ENCODE results near the gene ASB4.
"Not testable (repeated sequence)": the region's sequence is repeated elsewhere in the genome, so short reads cannot be mapped to it uniquely, and the experiment has no call there.

The ASB4 gene

DNA sequence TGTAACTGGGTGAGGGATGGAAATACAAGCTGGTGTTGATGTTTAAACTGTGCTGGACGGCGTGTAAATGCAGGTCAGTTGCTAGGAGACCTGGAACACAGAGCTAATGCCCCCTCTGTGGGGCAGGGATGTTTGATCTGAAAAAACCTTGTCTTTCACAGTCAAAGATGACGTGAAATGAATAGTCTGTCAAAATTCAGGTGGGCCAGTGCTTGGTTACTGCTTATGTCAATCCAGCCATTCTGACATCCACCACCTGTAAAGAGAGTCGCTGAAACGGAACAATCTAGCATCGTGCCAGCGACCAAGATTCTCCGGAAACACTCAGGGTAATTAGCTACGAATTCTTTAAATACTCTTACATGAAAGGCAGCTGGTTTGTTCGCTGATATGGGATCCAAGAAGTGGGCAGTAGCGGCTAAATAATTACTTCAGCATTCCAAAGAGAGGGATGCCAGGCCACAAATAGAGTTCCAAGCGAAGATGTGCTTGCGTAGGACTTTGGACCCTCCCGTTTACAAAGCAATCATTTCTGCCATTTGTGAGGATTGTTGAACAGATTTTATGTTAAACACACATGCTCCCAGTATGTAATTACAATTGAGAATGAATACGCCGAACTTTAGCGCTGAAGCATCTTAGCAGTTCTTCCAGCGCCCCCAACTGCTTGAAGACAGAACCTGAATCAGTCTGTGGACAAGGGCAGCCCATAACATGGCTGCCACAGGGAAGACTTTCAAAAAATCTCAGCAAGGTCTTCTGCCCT, 7.3 kb upstream of the ASB4 start:
- no peak for DNase-seq (ENCODE audit: low read depth in 2 of 2)

DNA sequence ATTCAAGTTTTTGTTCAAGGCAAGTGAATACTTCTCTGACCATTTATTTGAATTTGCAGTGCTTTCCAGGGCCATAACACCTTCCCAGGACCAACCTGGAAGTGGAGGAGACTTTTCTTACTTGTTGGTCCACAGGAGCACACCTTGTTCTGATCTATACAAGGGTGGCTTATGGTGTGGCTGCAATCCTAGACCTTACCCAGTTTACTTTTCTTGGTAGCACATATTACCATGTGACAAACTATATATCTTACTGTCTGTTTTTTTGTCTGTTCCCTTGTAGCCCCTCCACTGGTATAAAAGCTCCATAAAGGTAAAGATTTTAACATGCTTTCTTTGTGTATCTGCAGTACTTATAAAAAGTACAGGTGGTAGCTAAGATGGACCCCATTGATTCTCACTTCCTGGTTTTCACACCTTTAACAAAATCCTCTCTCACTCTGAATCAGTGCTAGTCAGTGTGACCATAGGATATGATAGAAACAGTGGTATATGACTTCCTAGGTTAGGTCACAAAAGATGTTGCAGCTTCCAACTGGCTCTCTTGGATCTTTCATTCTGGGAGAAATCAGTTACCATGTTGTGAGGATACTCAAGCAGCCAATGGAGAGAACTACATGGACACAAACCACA, 5.6 kb upstream of the ASB4 start:
- DNase-seq (ENCODE audit: low read depth in 2 of 2): no peak

DNA sequence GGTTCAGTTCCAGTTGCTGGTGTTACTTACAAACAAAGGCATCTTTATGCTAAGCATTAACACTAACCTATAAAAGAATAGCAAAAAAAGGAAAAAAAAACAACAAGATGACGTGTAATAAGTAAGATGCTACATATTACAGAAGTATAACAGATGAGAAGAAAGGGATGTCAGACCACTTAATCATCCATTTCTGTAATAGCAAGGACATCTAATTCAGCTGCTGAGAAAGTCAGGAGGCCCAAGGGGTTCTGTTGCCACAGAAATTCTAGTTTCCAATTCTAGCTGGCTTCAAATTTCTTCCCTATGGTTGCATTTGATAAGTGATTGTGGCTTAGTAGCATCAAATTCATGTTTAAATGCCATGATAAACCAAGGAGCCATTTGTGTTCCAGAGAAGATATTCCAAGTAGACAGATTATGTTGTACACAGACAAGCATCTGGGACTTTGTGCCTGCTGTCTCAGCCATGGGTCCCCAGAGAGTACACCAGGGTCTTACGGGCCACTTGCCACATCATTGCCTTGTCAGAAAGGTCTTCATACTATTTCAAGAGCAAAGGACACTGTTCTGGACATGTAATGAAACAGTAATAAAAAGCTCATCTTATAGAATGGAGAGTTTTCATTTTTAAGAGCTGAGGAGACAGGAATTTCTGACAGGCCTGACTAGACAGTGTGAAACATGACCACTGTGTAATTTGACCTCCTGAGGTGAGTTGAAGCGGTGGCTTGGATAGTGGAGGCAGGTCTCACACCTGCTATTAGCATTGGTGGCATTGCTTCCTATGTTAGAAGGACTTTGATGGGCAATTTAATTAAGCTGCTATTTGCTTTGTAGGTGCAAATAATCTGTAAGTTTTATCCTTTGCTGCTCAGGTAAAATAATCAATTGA, 4.2 kb upstream of the ASB4 start:
- no peak for DNase-seq (ENCODE audit: low read depth in 2 of 2)

DNA sequence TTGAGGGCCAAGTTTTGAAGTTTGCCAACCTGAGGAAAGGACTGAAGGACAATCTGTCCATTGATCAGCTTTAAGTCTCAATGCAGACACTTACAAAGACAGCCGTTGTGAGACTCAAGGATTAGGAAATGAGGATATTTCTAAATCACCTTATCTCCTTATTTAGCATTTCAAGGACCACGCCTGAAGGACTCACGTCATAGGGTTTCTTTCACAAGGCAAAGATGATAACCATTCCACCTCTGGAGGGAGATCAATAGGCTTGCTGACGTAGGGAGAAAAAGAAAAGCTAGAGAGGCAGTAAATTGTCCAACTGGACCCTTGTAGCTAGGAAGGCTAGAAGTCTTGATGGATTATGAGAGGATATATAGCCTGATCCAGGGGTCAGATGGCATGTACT, 3.3 kb upstream of the ASB4 start:
- no peak for DNase-seq (ENCODE audit: low read depth in 2 of 2)

DNA sequence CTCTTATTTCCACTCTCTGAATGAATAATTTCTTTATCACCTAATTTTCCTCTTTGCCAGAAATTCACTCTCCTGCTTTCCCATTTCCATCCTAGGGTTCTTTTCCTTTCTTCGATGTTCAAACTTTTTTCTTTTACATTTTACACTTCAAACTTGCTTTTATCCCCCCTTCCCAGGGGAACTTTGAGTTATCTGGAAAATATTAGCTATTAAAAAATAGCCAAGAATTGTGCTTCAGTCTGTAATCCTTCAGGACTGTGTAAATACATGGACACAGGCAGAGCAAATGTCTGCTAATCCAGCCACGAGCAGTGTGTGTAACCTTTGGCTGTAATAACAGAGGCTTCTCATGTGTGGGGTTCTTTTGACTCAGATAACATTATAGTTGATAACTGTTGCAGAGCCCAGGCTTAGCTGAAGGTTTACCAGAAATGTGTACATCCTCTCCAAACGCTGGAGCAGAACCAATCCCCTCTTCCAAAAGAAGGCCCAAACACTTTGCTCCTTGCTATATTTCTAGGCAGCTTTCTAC, 4.6 kb downstream of the ASB4 start:
- DNase-seq (ENCODE audit: low read depth in 2 of 2): no peak

DNA sequence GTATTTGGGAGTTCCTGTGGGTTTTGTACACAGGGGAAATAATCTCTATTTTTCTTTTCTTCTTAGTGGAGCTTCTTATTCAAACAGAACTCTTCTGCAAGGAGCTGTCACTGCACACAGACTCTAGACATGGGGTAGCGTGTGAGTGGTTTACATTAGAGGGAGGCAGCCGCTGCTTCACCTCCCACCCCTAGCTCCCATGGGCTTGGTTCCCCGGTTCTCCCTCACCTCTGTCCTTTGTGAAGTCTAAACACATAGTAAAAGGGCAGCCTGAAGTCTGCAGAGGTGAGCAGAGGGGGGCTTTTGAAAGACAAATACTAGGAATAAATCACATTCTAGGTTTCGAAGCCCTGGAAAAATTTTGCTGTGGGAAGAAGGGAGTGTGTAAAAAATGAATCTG, 5.5 kb downstream of the ASB4 start:
- no peak for DNase-seq (ENCODE audit: low read depth in 2 of 2)

DNA sequence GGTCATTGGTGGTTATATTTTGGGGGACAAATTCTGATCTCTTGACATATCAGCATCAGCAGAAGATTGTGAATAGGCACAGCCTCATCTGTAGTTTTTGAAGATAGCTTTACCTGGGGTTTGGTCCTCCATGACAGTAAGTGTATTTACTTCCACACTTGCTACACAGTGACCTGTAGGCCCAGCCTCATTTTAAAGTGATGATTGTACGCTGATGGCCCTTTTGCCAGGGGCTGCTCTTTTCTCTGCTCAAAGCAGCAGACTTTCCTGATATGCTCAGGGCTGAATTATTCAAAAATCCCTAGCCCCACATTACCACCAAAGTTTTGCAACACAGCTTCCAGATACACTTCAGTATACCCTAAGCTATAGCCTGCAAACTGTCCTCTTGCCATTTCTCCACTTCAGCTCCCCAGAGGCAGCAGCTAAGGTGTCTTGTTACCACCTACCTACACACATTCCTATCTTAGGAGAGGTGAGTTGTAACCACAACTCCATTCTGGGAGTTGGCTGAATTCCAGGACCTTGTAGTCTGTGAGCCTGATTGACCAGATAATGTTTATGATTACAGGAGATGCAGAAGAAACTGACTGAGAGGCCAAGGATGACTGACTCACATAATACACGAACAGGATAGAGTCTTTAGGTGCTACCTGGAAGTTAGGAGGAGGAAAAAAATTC, 6.0 kb downstream of the ASB4 start:
- no peak for DNase-seq (ENCODE audit: low read depth in 2 of 2)

DNA sequence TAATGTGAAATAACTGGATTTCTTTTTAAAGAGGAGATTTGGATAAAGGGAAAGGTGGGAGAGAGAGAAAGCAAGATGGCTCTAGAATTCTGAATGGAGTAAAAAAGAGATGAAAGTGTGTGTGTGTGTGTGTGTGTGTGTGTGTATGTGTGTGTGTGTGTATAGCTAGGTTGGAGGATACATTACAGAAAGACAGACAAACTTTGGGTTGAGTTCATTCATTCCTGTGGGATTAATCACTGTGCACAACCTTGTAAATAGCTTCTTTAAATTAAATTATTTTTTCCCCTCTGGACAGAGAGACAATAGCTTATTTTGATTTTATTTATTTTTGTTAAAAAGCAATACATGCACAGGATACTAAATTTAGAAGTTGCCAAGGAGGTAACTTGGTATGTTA, 7.5 kb downstream of the ASB4 start:
- DNase-seq (ENCODE audit: low read depth in 2 of 2): no peak

DNA sequence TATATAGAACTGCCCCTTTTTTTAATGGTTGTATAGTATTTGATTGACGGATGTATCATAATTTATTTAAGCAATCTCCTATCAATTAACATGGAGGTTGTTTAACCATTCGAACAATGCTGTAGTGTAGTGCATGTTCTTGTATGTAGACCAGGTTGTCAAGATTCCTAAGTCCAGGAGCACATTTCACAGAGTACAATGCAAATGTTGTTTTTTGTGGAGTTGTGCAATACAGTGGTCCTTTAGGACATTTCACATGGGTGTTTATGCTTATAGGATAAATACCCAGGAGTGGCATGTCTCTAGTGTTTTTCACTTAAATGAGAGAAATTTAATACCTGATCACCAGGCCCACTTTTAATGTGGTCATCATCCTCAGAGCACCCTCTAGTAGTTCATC, 8.1 kb downstream of the ASB4 start:
- DNase-seq (ENCODE audit: low read depth in 2 of 2): no peak

DNA sequence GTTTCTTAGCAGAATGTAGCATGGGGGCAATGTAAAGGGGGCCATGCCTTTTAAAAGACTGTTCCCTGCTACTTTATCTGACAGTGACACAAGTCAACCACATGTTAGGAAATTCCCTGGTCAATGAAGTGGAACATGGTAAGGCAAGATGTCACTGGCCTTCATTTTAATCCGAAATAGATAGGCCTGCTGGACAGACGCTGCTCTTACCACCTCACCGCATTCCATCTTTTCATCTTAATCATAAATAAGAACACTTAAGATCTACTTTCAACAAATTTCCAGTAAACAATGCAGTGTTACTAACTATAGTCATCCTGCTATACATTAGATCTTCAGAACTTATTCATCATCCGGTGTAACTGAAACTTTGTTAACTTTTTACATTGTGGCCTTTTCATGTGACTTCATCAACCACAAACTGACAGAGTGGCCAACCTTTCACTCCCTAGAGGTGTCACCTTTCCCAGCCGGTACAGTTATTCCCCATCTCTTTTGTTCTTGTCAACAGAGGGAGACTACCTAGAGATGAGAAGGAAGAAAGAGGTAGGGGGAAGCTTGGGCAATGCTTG, 15.6 kb downstream of the ASB4 start:
- DNase-seq (ENCODE audit: low read depth in 2 of 2): peak in 1 of 2 donors; percentile 13

DNA sequence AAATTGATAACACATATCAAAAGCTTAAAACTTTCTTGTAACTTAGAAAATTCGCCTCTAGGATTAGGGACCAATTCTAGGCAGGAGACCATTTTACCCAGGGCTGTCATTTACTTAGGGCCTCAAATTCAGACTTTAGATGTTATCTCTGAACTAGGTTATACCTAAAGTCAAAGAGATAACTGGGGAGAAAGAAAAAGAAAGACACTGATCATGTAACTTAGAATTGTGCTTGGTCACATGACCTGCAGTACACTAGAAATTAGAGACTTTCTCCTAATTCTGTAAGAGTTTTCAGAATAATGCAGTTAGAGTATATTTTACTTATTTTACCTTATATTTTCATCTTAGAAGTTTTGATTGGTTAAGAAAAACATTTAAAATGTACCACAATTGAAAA, 16.7 kb downstream of the ASB4 start:
- DNase-seq (ENCODE audit: low read depth in 2 of 2): no peak

DNA sequence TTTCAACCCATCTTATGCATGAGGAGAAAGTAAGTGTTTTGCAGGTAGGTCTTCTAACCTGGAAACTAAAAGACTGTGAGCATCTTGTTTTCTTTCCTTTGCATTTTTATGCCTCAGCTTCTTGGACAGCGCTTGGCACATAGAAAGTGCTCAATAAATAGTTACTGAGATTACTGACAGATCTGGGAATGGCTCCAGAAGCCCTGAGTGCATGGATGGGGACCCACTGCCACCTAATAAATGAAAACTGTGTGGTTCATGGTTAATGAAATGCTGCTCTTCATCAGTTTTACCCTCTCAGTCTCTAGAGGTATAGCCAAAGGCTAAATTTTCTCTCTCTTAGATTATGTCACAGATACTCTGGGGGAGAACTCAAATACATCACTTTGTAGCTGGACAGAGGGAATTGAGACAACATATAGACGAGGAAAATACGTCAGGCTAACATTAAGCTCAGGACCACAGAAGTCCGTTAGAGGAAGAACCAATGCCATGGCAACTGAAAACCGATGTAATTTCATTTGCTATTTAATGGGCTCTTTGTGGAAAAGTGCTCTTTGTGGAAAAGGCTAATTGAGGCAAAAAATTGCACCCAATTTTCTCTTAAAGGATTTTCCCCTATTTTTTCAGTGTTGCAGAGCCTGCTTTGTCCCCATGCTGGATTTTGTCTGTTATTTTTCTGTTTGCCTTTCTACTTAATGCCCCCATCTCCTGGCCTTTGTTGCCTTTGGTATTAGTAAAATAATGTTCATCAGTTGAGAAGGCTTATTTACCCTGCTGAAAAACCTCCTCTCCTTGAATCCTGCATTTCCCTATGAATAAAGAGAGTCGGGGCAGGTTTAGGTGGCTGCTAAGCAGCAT, 17.8 kb downstream of the ASB4 start:
- no peak for DNase-seq (ENCODE audit: low read depth in 2 of 2)

DNA sequence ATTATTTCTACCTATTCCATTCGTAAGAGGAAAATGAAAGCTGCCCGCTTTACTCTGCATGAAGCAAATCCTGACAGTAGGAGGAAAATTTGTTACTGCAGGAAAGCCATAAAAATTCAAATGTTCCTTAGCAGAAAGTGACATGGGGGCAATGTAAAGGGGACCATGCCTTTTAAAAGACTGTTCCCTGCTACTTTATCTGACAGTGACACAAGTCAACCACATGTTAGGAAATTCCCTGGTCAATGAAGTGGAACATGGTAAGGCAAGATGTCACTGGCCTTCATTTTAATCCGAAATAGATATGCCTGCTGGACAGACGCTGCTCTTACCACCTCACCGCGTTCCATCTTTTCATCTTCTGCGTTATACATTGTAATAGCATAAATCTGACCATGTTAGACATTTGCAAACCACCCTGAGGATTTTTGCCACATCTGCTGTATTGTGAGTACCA, 18.4 kb downstream of the ASB4 start:
- DNase-seq (ENCODE audit: low read depth in 2 of 2): not testable (repeated sequence)

DNA sequence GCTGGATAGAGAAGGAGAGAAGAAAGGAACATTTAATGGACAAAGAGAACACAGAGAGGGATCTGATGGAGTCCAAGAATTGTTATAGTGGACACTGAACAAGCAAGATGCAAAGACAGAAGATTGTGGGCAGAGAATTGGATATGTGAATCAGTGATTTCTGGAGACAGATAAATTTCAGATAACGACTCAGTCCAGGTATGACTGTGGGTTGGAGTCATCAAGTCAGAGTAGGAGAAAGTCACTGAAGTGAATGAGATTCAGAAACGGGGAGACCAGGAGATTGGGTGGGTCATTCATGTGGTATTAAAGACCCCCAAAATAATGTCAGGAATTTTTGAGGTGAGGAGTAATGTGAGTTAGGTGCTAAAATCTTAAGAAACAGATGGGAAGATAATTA, 23.0 kb downstream of the ASB4 start:
- no peak for DNase-seq (ENCODE audit: low read depth in 2 of 2)

DNA sequence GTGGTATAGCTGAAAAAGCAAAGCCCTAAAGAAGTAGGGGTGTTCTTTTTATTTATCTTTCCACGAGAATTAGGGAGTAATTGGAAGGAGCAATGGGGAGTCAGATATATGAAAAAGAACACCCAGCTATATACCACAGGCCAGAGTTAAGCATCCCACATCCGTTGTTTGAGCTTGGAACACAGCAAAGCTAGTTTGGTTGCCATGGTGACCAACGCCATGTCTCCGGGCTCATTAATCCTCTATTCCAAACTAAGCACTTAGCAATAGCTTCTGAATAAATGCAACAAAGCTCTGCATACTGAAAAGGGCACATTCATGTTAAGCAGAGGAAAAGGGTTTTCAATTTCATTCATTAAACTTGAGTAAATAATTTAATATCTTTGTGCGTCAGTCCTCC, 23.5 kb downstream of the ASB4 start:
- no peak for DNase-seq (ENCODE audit: low read depth in 2 of 2)

DNA sequence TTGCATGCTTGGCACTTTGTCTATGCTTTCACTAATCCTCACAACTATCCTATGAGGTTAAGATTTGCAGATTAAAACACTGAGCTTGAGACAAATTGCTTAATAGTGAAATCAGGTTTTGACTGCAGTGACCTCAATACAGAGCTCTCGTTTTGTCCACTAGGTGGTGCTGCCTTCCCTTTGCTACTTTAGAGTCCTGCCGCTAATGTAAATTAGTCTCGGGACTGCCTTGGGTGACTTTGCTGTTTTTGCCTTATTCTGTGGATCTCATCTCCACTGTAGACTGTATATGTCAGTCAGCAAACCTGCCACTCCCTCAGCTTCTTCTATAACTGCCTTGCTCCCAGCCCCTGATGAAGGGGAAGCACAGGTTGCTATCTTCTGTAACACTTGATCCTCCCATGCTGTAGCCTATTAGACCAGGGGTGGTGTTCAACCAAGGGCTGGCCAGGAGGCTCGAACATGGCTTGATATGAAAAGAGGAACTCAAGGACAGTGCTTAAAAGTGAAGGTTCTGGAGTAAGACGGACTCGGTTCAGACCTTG, 26.0 kb downstream of the ASB4 start:
- peak; percentile 21 to 35 for DNase-seq (ENCODE audit: low read depth in 2 of 2)

DNA sequence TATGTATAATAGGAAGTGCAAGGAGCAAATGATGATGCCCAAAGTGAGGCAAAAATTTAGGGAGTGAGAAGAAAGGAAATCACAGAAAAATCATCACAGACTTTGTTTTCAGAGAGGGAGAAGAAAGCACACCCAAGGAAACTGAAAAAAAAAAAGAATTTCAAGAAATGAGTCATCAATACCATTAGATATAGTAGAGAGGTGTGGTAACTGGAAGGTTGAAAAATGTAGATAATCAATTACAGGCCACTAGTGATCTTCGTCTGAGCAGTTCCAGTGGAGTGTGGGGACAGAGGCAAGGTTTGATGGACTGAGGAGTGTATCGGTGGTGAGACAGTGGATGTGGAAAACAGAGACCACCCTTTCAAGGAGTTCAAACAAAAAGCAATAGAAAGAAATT, 31.7 kb downstream of the ASB4 start:
- DNase-seq (ENCODE audit: low read depth in 2 of 2): no peak

DNA sequence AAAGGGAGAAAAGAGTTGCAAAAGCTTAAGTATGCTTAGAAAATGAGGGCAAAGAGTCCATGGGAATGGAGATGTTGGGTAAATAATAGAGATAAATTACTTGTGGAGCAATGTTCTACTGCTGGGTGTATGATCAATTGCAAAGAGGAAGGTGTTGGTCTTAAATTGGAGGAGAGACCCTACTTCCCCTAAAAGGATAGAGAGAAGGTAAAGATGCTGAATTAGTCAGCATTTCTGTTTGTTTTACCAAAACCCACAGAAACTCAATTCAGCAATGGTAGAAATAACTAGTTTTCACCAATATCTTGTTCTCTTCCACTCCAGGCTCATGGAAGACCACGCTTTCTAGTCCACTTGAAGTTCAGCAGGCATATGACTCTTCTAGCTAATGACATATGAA, 32.1 kb downstream of the ASB4 start:
- no peak for DNase-seq (ENCODE audit: low read depth in 2 of 2)

DNA sequence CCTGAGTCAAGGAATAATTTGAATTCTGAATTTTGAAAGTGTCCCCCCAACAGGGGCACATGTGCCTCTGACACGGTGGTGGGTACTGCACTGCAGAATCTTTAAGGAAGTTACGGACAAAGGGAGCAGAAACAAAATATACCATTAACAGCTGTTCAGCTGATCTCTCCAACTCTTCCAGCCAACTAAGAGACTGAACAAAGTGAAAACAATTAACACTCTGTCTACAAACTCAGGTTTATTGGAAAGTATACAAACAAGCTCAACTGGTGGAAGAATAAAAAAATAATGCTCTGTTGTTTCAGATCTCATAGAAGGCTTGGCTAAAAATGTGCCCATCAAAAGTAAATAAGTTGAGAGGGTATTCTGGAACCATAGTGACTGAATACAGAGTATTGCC, 34.4 kb downstream of the ASB4 start:
- no peak for DNase-seq (ENCODE audit: low read depth in 2 of 2)

DNA sequence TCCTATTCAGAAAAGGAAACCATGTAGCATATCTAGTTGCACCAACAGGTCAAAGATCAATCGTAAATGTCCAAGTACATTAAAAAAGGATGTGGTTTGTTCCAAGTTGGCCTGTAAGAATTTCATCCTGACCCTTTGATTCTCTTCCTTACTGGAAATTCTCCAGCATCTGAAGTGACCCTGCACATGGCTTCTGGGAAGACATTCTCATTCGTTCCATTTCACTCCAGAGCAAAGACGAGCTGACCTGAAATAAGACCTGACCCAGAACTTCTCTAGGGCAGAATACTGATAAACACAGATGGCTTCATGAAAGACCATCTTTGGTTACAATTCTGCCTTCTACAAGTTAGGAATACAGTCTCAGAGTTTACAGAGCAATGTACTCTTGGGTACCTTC, 39.8 kb downstream of the ASB4 start:
- no peak for DNase-seq (ENCODE audit: low read depth in 2 of 2)

Measured in stimulated activated CD8-positive, alpha-beta memory T cell treated with anti-CD3 and anti-CD28 coated beads, Interleukin-2, amount 100 ng/mL, for 48 hours (primary cell).